GM12878 (cell line): ENCODE measurements around the gene NPB. TPM values are rescaled to one million over a fixed set of nuclear protein-coding genes. Genes with fewer than 3 reads are reported as not detected.

Source experiments
- BRCA1 ChIP-seq: IDR thresholded peaks from 2 replicates; pipeline ENCODE4 v1.6.1; 2011; ENCODE audit warnings: low read depth, low read length, improper control_type of control experiment
- CBFB ChIP-seq: IDR thresholded peaks from 2 replicates; pipeline ENCODE4 v1.6.1; 2016; ENCODE audit warnings: antibody characterized with exemption, low read depth
- CEBPZ ChIP-seq: fragments of 150-350 bp; IDR thresholded peaks from 2 replicates; pipeline ENCODE4 v1.6.1; 2016; ENCODE audit warnings: low read depth, low read length
- CTCF ChIP-seq, 3 experiments: IDR thresholded peaks in 2 of 3; conservative IDR thresholded peaks in 1 of 3; 2 replicates each; pipeline ENCODE4 v1.5.1; 2011; ENCODE audit warnings: low read depth in 3 of 3, low read length in 3 of 3, mild to moderate bottlenecking in 3 of 3, control low read depth in 2 of 3, moderate library complexity in 2 of 3, inconsistent platforms in 1 of 3, mixed read lengths in 1 of 3; ENCODE audit not compliant: control insufficient read depth in 2 of 3, insufficient read depth in 1 of 3; ENCODE audit errors: extremely low read depth in 1 of 3
- E2F8 ChIP-seq: fragments of 450-650 bp; IDR thresholded peaks from 2 replicates; pipeline ENCODE4 v1.6.1; 2018; ENCODE audit warnings: mild to moderate bottlenecking, low read depth, moderate library complexity; ENCODE audit not compliant: partially characterized antibody
- EED ChIP-seq: sonication (generic); IDR thresholded peaks from 2 replicates; pipeline ENCODE4 v1.6.1; 2016; ENCODE audit warnings: antibody characterized with exemption, low read depth
- FOXK2 ChIP-seq: fragments of 450-650 bp; IDR thresholded peaks from 2 replicates; pipeline ENCODE4 v1.6.1; 2017; ENCODE audit warnings: mild to moderate bottlenecking, moderate library complexity
- HDAC6 ChIP-seq: fragments of 200-600 bp; sonication (generic); IDR thresholded peaks from one replicate; pipeline ENCODE4 v1.8.0; 2017; ENCODE audit warnings: antibody characterized with exemption; ENCODE audit not compliant: unreplicated experiment
- HDGF ChIP-seq: fragments of 450-650 bp; IDR thresholded peaks from 2 replicates; pipeline ENCODE4 v1.6.1; 2016; ENCODE audit warnings: antibody characterized with exemption
- IKZF1 ChIP-seq: fragments of 450-650 bp; conservative IDR thresholded peaks from 2 replicates; pipeline ENCODE4 v1.6.1; 2017; ENCODE audit warnings: antibody characterized with exemption, mild to moderate bottlenecking
- IKZF2 ChIP-seq, 2 experiments: fragments of 450-650 bp; IDR thresholded peaks; 2 replicates each; pipeline ENCODE4 v1.6.1; 2017; ENCODE audit warnings: mild to moderate bottlenecking in 2 of 2, moderate library complexity in 2 of 2
- JUND ChIP-seq: IDR thresholded peaks from 2 replicates; pipeline ENCODE4 v1.6.1; 2012; ENCODE audit warnings: low read depth, mild to moderate bottlenecking, low read length, improper control_type of control experiment, moderate library complexity
- KAT2A ChIP-seq: conservative IDR thresholded peaks from 2 replicates; pipeline ENCODE4 v1.6.1; 2011; ENCODE audit warnings: low read depth, low read length; ENCODE audit not compliant: control insufficient read depth
- KLF5 ChIP-seq: fragments of 450-650 bp; IDR thresholded peaks from 2 replicates; pipeline ENCODE4 v1.6.1; 2014; ENCODE audit warnings: mild to moderate bottlenecking; ENCODE audit not compliant: partially characterized antibody
- MAX ChIP-seq: IDR thresholded peaks from 2 replicates; pipeline ENCODE4 v1.6.1; 2012; ENCODE audit warnings: low read depth, low read length, improper control_type of control experiment
- PAX5 ChIP-seq: IDR thresholded peaks from 2 replicates; pipeline ENCODE4 v1.6.1; 2011; ENCODE audit warnings: low read depth, low read length, borderline replicate concordance
- SKIL ChIP-seq: fragments of 450-650 bp; IDR thresholded peaks from 2 replicates; pipeline ENCODE4 v1.6.1; 2017; ENCODE audit warnings: mild to moderate bottlenecking, low read depth, inconsistent platforms; ENCODE audit not compliant: poor library complexity, severe bottlenecking
- SP1 ChIP-seq: IDR thresholded peaks from one replicate; pipeline ENCODE4 v1.6.1; 2011; ENCODE audit warnings: low read depth, low read length
- ZNF622 ChIP-seq: fragments of 450-650 bp; IDR thresholded peaks from 2 replicates; pipeline ENCODE4 v1.6.1; 2017; ENCODE audit warnings: mild to moderate bottlenecking, inconsistent platforms
- polyA plus RNA-seq, 11 experiments: library from polyadenylated mRNA; depleted of rRNA in 4 of 11; unstranded in 6 of 11; stranded (reverse) in 5 of 11; fragments of >200 nt; fragmentation: Nextera tagmentation in 4 of 11; fragmentation: Illumina TruSeq in 1 of 11; extraction: Ambion mirVana in 4 of 11; extraction: Trizol in 1 of 11; gene quantifications; 1 replicate in 1 of 11; 2 replicates in 10 of 11; pipeline versions ENCODE4 v1.2.1 to v1.2.3, GENCODE V29; 2011 to 2016; ENCODE audit warnings: inconsistent platforms in 2 of 11, missing spikeins in 2 of 11, low read depth in 1 of 11
- total RNA-seq, 4 experiments: library from RNA; depleted of rRNA in 3 of 4; stranded (reverse); fragments of >200 nt in 3 of 4; fragmentation: Illumina TruSeq in 1 of 4; extraction: Trizol in 1 of 4; gene quantifications; 2 replicates each; pipeline versions ENCODE4 v1.2.1 to v1.2.3, GENCODE V29; 2013 to 2021

Gene NPB
- total and polyA plus RNA-seq, 10 of the 15 experiments (the other 5 are each of a cell fraction or from before 2014, with no cell fraction given), result 0.03 to 0.40 (median 0.15) TPM; not detected in 2

- no peak for TF ChIP-seq E2F8
- peak; percentile 60; the same call in 1 of the 2 replicates for TF ChIP-seq HDGF
- no peak for TF ChIP-seq SKIL
- peak; percentile 25; the same call in 1 of the 2 replicates for TF ChIP-seq PAX5
- TF ChIP-seq IKZF1, result peak; percentile 89
- no peak for TF ChIP-seq BRCA1
- no peak for TF ChIP-seq CEBPZ
- TF ChIP-seq KLF5, result peak; percentile 72
- no peak; the same call in 1 of the 2 replicates for TF ChIP-seq FOXK2
- no peak for TF ChIP-seq ZNF622
- TF ChIP-seq MAX, result peak; percentile 91
- peak in 2 of 3 experiments; percentile 30 to 45; a peak in 3 of 6 replicates for TF ChIP-seq CTCF (IDR thresholded peaks at IDR 0.05 in 2 of 3, conservative IDR thresholded peaks at IDR 0.05 in 1 of 3; ENCODE audit: control insufficient read depth in 2 of 3, extremely low read depth in 1 of 3, insufficient read depth in 1 of 3, low read depth in 3 of 3, low read length in 3 of 3)
- TF ChIP-seq HDAC6, result no peak
- TF ChIP-seq CBFB, result no peak
- no peak; a peak in 1 of 4 replicates for TF ChIP-seq IKZF2 (IDR thresholded peaks at IDR 0.05)
- TF ChIP-seq EED, result peak; percentile 59; the same call in 1 of the 2 replicates
- no peak for TF ChIP-seq JUND
- no peak for TF ChIP-seq KAT2A
- peak; percentile 66 for TF ChIP-seq SP1
Measured at GRCh38 chr17:81871387-81872230, 30.4 kb upstream of the NPB start (continued).
